ENCODE results near the gene NELFA.

The NELFA gene

DNA sequence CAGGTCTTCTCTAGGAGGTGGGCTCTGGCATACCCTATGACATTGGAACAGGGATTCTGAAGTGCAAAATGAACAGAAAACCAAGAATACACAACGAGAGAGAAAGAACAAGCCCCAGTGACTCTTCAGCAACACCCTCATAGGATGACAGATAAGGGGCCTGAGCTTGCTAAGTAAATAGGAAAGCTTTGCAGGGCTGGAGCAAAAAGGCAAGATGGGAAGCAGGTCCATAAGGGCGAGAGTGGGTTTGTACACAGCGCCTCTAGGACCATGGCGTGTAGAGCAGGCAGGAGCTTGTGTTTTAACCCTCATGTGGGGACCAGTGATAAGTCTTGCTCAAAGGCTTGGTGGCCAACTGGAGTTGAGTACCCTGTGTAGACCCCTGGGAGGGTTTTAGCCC, 45.8 kb downstream of the NELFA start:
- H3K4me3 ChIP-seq (ENCODE audit: low read length) = no peak overlapping the region
- TF ChIP-seq, protein P1, sequence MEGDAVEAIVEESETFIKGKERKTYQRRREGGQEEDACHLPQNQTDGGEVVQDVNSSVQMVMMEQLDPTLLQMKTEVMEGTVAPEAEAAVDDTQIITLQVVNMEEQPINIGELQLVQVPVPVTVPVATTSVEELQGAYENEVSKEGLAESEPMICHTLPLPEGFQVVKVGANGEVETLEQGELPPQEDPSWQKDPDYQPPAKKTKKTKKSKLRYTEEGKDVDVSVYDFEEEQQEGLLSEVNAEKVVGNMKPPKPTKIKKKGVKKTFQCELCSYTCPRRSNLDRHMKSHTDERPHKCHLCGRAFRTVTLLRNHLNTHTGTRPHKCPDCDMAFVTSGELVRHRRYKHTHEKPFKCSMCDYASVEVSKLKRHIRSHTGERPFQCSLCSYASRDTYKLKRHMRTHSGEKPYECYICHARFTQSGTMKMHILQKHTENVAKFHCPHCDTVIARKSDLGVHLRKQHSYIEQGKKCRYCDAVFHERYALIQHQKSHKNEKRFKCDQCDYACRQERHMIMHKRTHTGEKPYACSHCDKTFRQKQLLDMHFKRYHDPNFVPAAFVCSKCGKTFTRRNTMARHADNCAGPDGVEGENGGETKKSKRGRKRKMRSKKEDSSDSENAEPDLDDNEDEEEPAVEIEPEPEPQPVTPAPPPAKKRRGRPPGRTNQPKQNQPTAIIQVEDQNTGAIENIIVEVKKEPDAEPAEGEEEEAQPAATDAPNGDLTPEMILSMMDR (conservative IDR thresholded peaks at IDR 0.05; ENCODE audit: low read length) = no peak
- DNase-seq (ENCODE audit: low read depth) = no peak

DNA sequence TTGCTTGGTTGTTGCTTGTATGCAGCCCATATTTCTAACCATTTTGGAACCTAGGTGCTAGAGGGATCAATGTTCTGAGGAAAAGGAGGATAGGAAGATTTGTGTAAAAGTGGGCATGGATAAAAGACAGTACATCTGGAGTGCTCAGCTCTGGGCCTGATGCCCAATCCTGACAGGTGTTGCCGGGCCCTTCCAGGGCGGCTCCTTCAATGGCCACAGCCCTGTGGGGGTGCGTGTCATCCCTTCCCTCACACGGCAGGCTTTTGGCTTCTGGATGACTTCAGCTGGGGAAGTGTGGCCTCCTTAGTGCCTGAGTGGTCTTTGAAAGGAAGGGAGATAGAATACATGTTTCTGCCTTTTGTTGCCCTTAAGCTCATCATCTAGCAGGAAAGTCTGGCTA, 47.2 kb downstream of the NELFA start:
- H3K4me3 ChIP-seq (ENCODE audit: low read length) = no peak overlapping the region
- DNase-seq (ENCODE audit: low read depth) = no peak
- TF ChIP-seq, protein P1 (conservative IDR thresholded peaks at IDR 0.05; ENCODE audit: low read length) = no peak

DNA sequence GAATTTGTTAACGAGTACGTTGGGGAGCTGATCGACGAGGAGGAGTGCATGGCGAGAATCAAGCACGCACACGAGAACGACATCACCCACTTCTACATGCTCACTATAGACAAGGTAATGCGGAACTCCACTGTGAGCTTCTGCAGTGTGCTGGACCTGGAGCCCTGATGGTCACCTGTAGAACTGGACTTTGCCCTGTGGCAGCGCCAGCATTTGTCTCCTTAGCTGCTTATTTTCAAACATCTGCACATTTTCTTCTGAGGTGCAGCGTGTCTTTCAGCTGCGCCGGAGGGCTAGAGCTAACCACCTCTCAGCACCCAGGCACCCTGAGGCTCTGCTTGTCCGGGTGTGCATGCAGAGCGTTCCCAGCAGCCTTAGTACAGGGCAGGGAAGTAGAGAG, 47.7 kb downstream of the NELFA start:
- TF ChIP-seq, protein P1 (conservative IDR thresholded peaks at IDR 0.05; ENCODE audit: low read length) = no peak
- DNase-seq (ENCODE audit: low read depth) = no peak
- no peak overlapping the region for H3K4me3 ChIP-seq (ENCODE audit: low read length)

DNA sequence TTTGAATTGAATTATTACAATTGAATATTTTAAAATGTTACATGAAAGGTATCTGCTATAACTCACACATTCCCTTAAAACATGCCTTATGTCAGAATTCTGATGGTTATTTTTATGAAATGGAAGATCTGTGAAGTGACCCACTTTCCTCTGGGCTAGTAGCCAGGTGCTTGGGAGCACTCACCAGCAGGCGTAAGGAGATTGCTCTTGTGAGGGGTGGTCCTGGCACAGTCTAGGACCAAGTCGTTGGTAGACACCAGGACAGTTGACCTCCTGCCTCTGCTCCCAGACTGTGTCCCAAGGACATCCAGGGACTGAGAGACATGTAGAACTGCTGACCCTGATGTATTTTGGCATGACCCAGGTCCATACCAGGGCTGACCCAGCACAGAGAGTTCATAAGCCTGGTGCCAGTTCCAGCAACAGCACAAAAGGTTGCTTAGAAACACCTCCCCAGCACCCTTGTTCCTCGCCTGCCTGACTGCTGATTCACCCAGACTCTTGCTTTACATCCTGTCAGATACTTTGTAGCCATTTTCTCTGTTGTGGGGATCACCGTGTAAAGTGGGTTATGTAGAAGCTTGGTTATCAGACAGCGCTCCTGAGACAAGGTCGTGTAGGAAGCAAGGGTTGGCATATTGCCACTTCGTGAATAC, 48.5 kb downstream of the NELFA start:
- TF ChIP-seq, protein P1 (conservative IDR thresholded peaks at IDR 0.05; ENCODE audit: low read length) = no peak
- peak; percentile 41 for DNase-seq (ENCODE audit: low read depth)
- H3K4me3 ChIP-seq (ENCODE audit: low read length) = no peak overlapping the region

DNA sequence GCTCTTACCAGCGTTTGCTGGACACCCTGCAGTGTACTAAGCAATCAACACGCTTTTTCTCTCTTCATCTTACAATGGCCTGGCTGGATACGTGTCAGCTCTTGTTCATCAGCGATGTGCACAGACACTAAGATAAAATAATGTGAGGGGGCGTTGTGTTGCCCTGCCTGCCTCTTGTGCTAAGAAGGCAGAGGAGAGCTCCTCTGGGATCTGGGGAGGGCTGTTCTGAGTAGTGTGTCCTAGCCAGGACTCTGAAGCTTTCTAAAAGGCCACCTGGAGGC, 49.7 kb downstream of the NELFA start:
- H3K4me3 ChIP-seq (ENCODE audit: low read length) = no peak overlapping the region
- DNase-seq (ENCODE audit: low read depth) = no peak
- TF ChIP-seq, protein P1 (conservative IDR thresholded peaks at IDR 0.05; ENCODE audit: low read length) = no peak

DNA sequence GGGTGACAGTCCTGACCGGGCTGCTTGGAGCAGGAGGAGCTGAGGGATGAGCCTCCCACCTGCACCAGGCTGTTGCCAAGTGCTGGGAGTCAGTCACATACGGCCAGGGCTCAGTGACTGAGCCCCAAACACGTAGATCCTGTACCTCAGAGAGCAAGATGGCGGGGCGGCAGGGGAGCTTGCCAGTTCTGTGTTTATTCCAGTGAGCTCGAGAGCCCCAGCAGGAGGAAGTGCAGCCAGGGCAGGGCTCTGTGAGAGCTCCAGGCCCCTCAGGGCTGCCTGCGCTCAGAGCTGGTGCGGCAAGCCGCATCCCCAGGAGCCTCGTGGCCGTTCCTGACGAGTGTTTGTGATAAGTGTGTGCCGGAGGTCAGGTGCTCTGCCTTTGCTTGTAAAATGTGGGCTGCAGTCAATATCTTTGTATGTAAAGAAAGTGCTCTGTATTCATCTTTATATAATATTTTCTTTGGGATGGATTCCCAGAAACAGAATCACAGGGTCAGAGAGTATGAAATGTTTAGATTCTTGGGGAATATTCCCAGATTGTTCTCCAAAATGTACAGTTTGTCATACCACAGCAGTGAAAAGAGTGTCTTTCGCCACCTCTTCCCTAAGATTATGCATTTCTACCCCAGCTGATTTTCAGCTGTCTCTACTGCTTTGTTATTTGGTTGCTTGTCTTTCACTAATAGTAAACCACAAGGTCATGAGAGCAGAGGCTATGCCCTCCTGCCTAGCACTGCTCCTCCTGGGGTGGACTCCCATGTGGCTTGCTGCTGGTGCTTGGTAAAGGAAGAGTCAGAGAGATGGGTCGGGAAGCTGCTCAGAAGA, 50.3 kb downstream of the NELFA start:
- DNase-seq (ENCODE audit: low read depth) = no peak
- no peak overlapping the region for H3K4me3 ChIP-seq (ENCODE audit: low read length)
- TF ChIP-seq, protein P1 (conservative IDR thresholded peaks at IDR 0.05; ENCODE audit: low read length) = no peak

DNA sequence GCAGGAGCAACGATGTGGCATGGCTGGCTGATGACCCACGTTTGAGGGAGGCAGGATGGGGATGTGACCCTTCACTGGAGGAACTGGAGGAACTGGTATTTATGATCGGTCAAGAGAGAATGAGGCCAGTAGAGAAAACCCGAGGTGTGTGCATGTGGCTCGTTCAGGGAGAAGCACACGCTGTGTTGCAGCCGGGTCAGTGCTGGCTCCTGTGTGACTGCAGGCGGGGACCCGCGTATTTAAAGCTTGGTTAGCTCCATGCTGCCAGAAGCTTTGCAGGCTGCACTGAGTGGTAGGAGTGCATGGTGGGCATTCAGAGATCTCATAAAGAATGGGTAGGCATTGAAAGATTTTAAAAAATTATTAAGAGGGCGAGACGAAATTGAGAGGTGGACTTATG, 52.1 kb downstream of the NELFA start:
- TF ChIP-seq, protein P1 (conservative IDR thresholded peaks at IDR 0.05; ENCODE audit: low read length) = no peak
- no peak for DNase-seq (ENCODE audit: low read depth)
- no peak overlapping the region for H3K4me3 ChIP-seq (ENCODE audit: low read length)

All from AG10803 (cell line).